T-helper 1 cell (primary cell): ENCODE measurements around the gene TRIM51G.
"Not testable (repeated sequence)": the region's sequence is repeated elsewhere in the genome, so short reads cannot be mapped to it uniquely, and the experiment has no call there.

ENCODE experiments used
- DNase-seq, 5 donors: peaks; one replicate each; pipeline ENCODE4 v3.0.0-alpha.2; 2012 to 2020
- total RNA-seq, 4 donors: gene quantifications; one replicate each; lab custom pipeline; 2026; lab: John Stamatoyannopoulos, UW

TRIM51G gene
- 0 reads per million in 4 donors for total RNA-seq

- DNase-seq: not testable (repeated sequence)
These were observed at the start of gene TRIM51G for GRCh38 chr11:48983785-48984184. TRIM51G (minus strand) TSS chr11:48983885; CDS start chr11:48981695, 2,190 bp downstream.

- not testable (repeated sequence) for DNase-seq
These were observed 44.8 kb upstream of the TRIM51G start, which contains the start of gene TRIM49B for GRCh38 chr11:49028523-49028922. TRIM49B (plus strand) TSS chr11:49028823; CDS start chr11:49031600, 2,777 bp downstream.

- DNase-seq: not testable (repeated sequence)
These were observed 15.1 kb downstream of the TRIM51G start for GRCh38 chr11:48968592-48968991.

GRCh38 chr11:48955315-48956049 is 28.2 kb downstream of the TRIM51G start:
- DNase-seq: not testable (repeated sequence)

- DNase-seq: not testable (repeated sequence)
These were observed 37.9 kb downstream of the TRIM51G start for GRCh38 chr11:48945796-48946195.
